Measurements from ENCODE around the gene CCDC27. TPM values are rescaled to one million over a fixed set of nuclear protein-coding genes. Genes with fewer than 3 reads are reported as not detected.
"Not testable (repeated sequence)": the region's sequence is repeated elsewhere in the genome, so short reads cannot be mapped to it uniquely, and the experiment has no call there.

CCDC27 gene
- total and polyA plus RNA-seq, 2 of the 8 experiments (the other 6 are each of a cell fraction or from before 2014, with no cell fraction given), result 0.15 TPM; not detected in 1

- TF ChIP-seq SP1 (IDR thresholded peaks at IDR 0.05; ENCODE audit: low read depth, low read length) (no peak), EZH2 (IDR thresholded peaks at IDR 0.05; ENCODE audit: low read depth, low read length, severe bottlenecking) (no peak), HDAC2 (IDR thresholded peaks at IDR 0.05; ENCODE audit: borderline replicate concordance in 1 of 2, low read depth in 2 of 2, low read length in 2 of 2) (no peak), MAFK (IDR thresholded peaks at IDR 0.05; ENCODE audit: low read depth, low read length) (no peak), HDAC6 (IDR thresholded peaks at IDR 0.05; ENCODE audit: low read depth, low read length) (no peak), SRF (IDR thresholded peaks at IDR 0.05; ENCODE audit: low read depth, low read length) (no peak), TCF12 (IDR thresholded peaks at IDR 0.05; ENCODE audit: low read depth, low read length) (no peak), RBBP5 (IDR thresholded peaks at IDR 0.05; ENCODE audit: borderline replicate concordance, low read depth, low read length) (no peak), FOSL1 (IDR thresholded peaks at IDR 0.05; ENCODE audit: insufficient read depth, low read depth, low read length) (no peak), POLR2A (IDR thresholded peaks at IDR 0.05; ENCODE audit: control extremely low read depth in 1 of 2, low read depth in 2 of 2, low read length in 2 of 2) (no peak)
Observed at GRCh38 chr1:3809680-3810079, 57.4 kb downstream of the CCDC27 start (continued).

- not testable (repeated sequence) for H2BK12ac ChIP-seq (ENCODE audit: low read depth, low read length); H3K56ac ChIP-seq (replicated peaks; ENCODE audit: insufficient read length, low read depth, low read length); H4K5ac ChIP-seq (ENCODE audit: insufficient read length, low read depth, low read length); H3K4me1 ChIP-seq (replicated peaks in 1 of 4; ENCODE audit: control insufficient read depth in 3 of 4, insufficient read depth in 4 of 4, low read length in 3 of 4); H2AFZ ChIP-seq (ENCODE audit: low read length); H3K18ac ChIP-seq (ENCODE audit: extremely low read depth, low read length); H2BK120ac ChIP-seq (replicated peaks; ENCODE audit: low read depth, low read length); H3K4me2 ChIP-seq (ENCODE audit: insufficient read depth in 1 of 2, low read depth in 2 of 2, low read length in 2 of 2); H3K79me2 ChIP-seq (ENCODE audit: control insufficient read depth in 1 of 2, insufficient read depth in 2 of 2, low read length in 2 of 2); H4K8ac ChIP-seq (ENCODE audit: extremely low read depth, insufficient read depth, low read length); H3K23me2 ChIP-seq (ENCODE audit: low read depth, low read length); H3K23ac ChIP-seq (ENCODE audit: insufficient read length); DNase-seq (ENCODE audit: low read depth in 1 of 2, low spot score in 2 of 2); H2AK5ac ChIP-seq (ENCODE audit: low read depth, low read length); FAIRE-seq; H3K27me3 ChIP-seq (replicated peaks in 1 of 4; ENCODE audit: control insufficient read depth in 3 of 4, extremely low read depth in 1 of 4, insufficient read depth in 3 of 4, low read length in 3 of 4); H3K9ac ChIP-seq (replicated peaks in 1 of 4; ENCODE audit: extremely low read depth in 1 of 4, low read depth in 3 of 4, low read length in 3 of 4); H2BK15ac ChIP-seq (ENCODE audit: low read length); H2BK20ac ChIP-seq (ENCODE audit: low read length); H3K14ac ChIP-seq (ENCODE audit: insufficient read length); H4K91ac ChIP-seq (replicated peaks; ENCODE audit: insufficient read length, low read length); H2BK5ac ChIP-seq (ENCODE audit: low read depth, low read length); H4K20me1 ChIP-seq (replicated peaks in 1 of 2; ENCODE audit: control insufficient read depth in 1 of 2, insufficient read depth in 2 of 2, low read length in 2 of 2); H3K79me1 ChIP-seq (ENCODE audit: low read depth, low read length); H3K27ac ChIP-seq (ENCODE audit: low read depth, low read length); H3K4ac ChIP-seq (replicated peaks; ENCODE audit: insufficient read length, low read depth, low read length); H3K36me3 ChIP-seq (ENCODE audit: control insufficient read depth in 2 of 4, insufficient read depth in 4 of 4, low read length in 3 of 4); H3K4me3 ChIP-seq (ENCODE audit: extremely low read depth in 1 of 4, insufficient read depth in 2 of 4, low read depth in 3 of 4, low read length in 4 of 4)
- POLR2A ChIA-PET (ENCODE audit: partially characterized antibody), result interaction anchor here (0.7 to 1.5 kb wide), 3 partner anchors 11 to 357 kb away, joined by 3 to 4 read pairs (median 3); no protein-coding TSS in a partner anchor
- CTCF ChIA-PET (ENCODE audit: partially characterized antibody), result interaction anchor here (1.3 to 1.8 kb wide), 2 partner anchors 8 to 9 kb away, joined by 4 to 5 read pairs; no protein-coding TSS in a partner anchor
- H3K9me3 ChIP-seq (ENCODE audit: insufficient read depth in 2 of 2, low read depth in 1 of 2, low read length in 1 of 2), result peaks cover 8 to 20% of the 10 kb centered on the region in 2 experiments; a peak in 3 of 4 replicates
- WGBS, 2 experiments (ENCODE audit: extremely low coverage in 1 of 2, insufficient coverage in 1 of 2, insufficient read length in 1 of 2, insufficient replicate concordance in 2 of 2, low coverage in 1 of 2, low lambda C conversion rate in 2 of 2, missing lambda C conversion rate in 1 of 2), result 88% methylated on average over 8 of the region's 9 CpGs; no CpG with 5 or more reads in 1 of the 2 experiments
Observed at GRCh38 chr1:3810149-3810761, 58.0 kb downstream of the CCDC27 start.

Measured in H1 (cell line).